ENCODE measurements around the gene DEDD2.

DNA sequence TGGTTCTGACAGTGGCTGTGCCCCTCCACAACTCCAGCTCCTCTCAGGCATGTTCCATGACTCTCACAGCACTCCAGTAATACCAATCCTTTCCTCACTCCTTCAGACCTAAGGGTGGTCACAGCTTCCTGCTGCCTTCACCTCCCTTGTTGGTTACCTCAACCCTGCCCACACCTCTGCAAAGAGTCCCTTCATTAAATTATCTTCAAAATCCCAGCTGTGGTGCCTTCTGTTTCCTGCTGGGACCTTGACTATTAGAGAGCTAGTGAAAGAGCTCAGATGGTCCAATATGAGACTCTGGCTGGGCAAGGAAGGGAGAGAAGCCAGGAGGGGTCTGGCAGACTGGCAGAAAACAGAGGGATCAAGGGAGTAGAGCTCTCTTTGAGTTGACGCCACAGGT, 26.1 kb downstream of the DEDD2 start:
- TF ChIP-seq GABPA (IDR thresholded peaks at IDR 0.05; ENCODE audit: low read depth) = no peak
- TF ChIP-seq, protein P1, sequence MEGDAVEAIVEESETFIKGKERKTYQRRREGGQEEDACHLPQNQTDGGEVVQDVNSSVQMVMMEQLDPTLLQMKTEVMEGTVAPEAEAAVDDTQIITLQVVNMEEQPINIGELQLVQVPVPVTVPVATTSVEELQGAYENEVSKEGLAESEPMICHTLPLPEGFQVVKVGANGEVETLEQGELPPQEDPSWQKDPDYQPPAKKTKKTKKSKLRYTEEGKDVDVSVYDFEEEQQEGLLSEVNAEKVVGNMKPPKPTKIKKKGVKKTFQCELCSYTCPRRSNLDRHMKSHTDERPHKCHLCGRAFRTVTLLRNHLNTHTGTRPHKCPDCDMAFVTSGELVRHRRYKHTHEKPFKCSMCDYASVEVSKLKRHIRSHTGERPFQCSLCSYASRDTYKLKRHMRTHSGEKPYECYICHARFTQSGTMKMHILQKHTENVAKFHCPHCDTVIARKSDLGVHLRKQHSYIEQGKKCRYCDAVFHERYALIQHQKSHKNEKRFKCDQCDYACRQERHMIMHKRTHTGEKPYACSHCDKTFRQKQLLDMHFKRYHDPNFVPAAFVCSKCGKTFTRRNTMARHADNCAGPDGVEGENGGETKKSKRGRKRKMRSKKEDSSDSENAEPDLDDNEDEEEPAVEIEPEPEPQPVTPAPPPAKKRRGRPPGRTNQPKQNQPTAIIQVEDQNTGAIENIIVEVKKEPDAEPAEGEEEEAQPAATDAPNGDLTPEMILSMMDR (IDR thresholded peaks at IDR 0.05; ENCODE audit: insufficient read depth, low read length) = no peak

Data from HL-60 (cell line).